ENCODE results near the gene OR10G8.
"Not testable (repeated sequence)": the region's sequence is repeated elsewhere in the genome, so short reads cannot be mapped to it uniquely, and the experiment has no call there.

Gene OR10G8

DNA sequence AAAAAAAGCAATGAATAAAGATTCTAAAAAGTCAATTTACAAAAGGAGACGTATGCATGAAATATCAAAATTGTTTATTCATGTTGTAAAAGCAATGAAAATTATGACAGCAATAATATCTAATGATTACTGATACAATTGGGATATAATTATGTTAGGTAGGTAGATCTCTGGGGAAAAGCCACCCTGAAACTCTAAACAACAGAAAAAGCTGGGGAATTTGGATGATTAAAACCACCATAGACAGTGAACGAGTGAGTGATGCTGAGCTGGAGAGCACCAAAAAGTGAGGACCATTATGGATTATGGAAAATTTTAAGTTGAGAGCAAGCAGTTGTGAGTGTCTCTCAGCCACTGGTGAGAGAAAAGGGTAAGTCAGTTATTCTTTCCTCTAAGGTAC lies at the start of gene OR10G8:
OR10G8 (plus strand) TSS at position 301 of the 400 bp plus-strand sequence. CDS start 2,825 bp downstream, outside the sequence.
- no peak for DNase-seq (ENCODE audit: low read depth in 2 of 2)

GRCh38 chr11:123977731-123978347 lies 48.8 kb upstream of the OR10G8 start, which contains the start of gene OR10S1:
Gene OR10S1 (minus strand): TSS chr11:123977781. CDS start chr11:123977664, 117 bp downstream.
- no peak for DNase-seq (ENCODE audit: low read depth in 2 of 2)

DNA sequence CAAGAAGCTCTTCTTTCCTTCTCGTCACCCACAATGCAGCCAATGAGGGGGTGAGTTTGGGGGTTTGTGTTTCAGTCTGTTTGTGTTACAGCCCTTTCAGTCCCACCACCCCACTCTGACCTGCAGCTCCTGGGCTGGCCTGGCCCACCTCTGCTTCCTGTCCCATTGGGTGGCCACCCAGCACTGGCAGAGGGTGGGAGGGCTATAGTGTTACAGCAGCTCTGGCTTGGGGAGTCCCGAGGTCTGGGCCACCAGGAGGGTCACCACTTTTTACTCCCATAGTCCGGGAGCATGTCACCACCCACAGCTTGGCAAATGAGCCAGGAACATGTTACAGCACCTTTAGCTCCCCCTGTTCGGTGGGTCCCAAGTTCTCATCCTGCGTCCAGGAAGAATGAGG lies 47.3 kb upstream of the OR10G8 start:
- no peak for DNase-seq (ENCODE audit: low read depth in 2 of 2)

DNA sequence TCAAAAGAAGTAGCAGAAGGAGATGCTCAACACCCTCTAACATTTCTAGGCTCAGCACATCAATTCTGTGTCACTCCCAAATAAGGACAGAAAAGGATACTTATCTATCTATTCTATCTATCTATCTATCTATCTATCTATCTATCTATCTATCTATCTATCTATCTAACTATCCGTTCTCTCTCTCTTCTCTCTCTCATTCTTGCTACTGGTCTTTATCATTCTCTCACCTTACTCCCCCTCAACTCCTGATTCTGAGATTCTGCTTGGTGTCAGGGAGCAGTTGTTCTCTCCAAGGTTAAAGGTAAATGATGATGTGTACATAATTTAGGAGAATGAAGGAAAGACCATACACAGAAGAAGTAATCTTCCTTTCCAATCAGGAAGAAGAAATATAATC lies 31.5 kb upstream of the OR10G8 start, which contains the start of gene OR10G6:
OR10G6 (minus strand) TSS at position 43 of the 400 bp plus-strand sequence; CDS start at position 43, 0 bp downstream.
- no peak for DNase-seq (ENCODE audit: low read depth in 2 of 2)

- DNase-seq (ENCODE audit: low read depth in 2 of 2) = no peak
Measured at GRCh38 chr11:124012697-124013096, 13.9 kb upstream of the OR10G8 start, which contains the start of gene OR10G4. Gene OR10G4 (plus strand): TSS chr11:124012997. CDS start chr11:124015575, 2,578 bp downstream.

DNA sequence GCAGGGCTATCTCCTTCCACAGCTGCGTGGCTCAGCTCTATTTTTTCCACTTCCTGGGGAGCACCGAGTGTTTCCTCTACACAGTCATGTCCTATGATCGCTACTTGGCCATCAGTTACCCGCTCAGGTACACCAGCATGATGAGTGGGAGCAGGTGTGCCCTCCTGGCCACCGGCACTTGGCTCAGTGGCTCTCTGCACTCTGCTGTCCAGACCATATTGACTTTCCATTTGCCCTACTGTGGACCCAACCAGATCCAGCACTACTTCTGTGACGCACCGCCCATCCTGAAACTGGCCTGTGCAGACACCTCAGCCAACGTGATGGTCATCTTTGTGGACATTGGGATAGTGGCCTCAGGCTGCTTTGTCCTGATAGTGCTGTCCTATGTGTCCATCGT lies 10.8 kb upstream of the OR10G8 start:
- not testable (repeated sequence) for DNase-seq (ENCODE audit: low read depth in 2 of 2)

DNA sequence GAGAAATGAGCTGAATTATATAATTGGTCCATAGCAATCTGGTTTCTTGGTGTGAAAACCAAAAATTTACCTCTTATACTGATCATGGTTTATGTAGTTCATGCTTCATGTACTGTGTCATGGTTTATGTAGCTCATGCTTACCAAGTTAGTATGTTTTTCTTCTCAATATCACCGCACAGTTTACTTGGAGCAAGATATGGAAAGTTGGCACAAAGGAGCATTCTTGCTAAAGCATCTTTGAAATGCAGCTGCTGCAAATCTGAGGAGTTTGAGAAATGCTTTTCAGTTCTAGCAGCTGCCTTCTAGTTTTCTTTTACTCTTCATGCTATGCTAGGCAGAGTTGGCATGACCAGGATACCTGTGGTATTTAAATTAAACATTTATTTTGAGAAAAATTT lies 10.1 kb downstream of the OR10G8 start:
- DNase-seq (ENCODE audit: low read depth in 2 of 2) = no peak

- DNase-seq (ENCODE audit: low read depth in 2 of 2) = no peak
Measured at GRCh38 chr11:124039557-124039956, 13.0 kb downstream of the OR10G8 start.

DNA sequence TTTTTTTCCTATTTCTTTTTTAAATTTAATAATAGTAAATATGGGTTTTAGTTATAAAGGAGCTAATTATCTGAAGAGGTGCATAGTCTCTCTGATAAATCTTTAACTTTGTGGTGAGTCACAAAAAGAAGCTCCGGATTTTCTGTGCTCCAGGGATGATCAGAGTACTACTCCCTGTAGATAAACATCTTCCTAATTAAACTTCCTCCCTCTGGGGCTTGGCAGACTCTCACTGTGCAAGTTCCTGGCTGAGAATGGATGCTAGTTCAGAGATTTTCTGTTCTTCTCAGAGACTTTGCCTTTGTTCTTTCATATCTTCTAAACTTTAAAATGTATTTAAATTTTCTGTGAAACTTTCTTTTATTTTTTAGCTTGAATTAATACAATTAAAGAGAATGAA lies 14.7 kb downstream of the OR10G8 start, which contains the start of gene OR10G7:
OR10G7 (minus strand) TSS at position 72 of the 400 bp plus-strand sequence. CDS start 2,324 bp downstream, outside the sequence.
- no peak for DNase-seq (ENCODE audit: low read depth in 2 of 2)

- DNase-seq (ENCODE audit: low read depth in 2 of 2) = no peak
Measured at GRCh38 chr11:124043420-124043819, 16.8 kb downstream of the OR10G8 start.

DNA sequence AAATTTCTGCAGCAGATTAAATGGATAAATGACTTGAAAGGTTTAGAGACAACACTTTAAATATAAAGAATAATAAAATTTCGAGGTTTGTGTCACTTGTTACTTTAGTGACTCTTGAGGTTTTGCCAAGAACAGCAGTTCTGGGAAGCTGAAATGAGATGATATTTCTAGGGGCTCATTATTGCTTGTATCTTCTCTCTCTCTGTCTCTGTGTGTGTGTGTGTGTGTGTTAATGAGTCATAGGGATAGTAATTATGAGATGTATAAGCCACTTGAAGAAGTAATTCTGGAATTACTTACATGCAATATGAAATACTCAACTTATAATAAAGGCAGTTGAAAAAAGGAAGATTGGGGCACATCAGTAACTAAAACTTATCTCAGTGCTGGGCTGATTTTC lies 24.1 kb downstream of the OR10G8 start:
- no peak for DNase-seq (ENCODE audit: low read depth in 2 of 2)

DNA sequence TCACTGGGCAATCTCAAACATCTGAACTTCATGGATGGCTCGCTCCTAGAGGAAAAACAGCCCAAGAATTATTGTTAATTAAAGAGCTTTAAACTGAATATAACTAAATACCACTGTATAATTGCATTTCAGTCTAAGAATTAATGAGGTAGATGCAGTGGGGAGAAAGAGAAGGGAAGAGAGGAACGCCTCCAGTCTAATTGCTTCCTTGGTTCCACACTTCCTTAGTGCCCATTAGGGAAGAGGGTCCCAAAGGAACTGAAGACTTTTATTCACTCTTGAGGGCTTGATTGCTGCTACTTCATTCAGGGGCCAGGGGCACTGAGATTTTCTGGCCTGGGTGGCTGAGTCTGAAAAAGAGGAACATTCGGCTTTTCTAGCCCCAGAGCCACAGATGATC lies 26.4 kb downstream of the OR10G8 start:
- no peak for DNase-seq (ENCODE audit: low read depth in 2 of 2)

- DNase-seq (ENCODE audit: low read depth in 2 of 2) = no peak
Measured at GRCh38 chr11:124068601-124069110, 42.1 kb downstream of the OR10G8 start.

GRCh38 chr11:124069429-124070401 lies 43.1 kb downstream of the OR10G8 start:
- peak in 1 of 2 donors; percentile 29 for DNase-seq (ENCODE audit: low read depth in 2 of 2)

- peak; percentile 34 to 49 for DNase-seq (ENCODE audit: low read depth in 2 of 2)
Measured at GRCh38 chr11:124070915-124071622, 44.5 kb downstream of the OR10G8 start.

DNA sequence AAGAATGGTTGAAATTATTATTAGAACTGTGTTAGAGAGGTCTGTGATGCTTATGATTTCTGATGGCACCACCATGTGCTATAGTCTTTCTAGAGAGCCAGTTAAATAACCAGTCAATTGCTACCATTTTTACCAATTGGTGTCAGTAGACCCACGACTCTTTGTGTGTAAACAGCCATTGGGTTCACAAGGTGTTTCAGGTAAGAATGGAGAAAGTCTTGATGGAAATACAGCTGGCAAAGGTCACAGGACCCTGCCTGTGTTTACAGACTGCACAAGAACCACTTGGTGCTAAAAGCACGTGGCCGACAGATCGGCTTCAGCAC lies 45.0 kb downstream of the OR10G8 start:
- DNase-seq (ENCODE audit: low read depth in 2 of 2) = no peak

DNA sequence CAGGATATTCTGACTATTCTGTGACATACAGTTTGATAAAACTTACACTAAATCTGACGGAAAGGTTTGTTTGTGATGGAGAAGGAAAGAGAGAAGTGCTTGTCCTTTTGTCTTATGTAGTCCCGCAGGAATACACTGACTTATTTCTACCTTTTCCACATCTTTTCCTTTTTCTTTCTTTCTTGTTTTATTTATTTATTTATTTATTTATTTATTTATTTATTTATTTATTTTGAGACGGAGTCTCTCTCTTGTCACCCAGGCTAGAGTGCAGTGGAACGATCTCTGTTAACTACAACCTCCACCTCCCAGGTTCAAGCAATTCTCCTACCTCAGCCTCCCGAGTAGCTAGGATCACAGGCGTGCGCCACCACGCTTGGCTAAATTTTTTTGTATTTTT lies 45.5 kb downstream of the OR10G8 start:
- DNase-seq (ENCODE audit: low read depth in 2 of 2) = no peak

DNA sequence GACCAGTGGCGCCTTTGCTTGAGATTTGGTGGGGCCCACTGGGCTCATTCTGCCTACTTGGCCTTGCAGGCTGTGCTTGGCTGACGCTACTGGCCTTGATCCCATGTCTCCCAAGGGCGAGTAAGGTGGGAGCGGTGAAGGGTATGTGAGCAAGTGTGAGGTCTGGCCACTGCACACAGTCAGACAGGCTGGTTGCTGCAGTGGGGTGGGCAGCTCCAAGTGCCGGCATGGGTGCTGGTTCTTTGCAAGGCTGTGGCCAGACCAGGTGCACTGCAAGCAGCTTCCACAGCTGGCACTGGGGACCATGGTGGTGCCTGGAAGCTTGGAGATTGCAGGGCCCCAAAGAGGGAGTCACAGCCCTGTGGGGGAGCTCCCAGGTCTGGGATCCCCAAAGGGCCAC lies 48.0 kb downstream of the OR10G8 start:
- DNase-seq (ENCODE audit: low read depth in 2 of 2) = no peak

- DNase-seq (ENCODE audit: low read depth in 2 of 2) = no peak
Measured at GRCh38 chr11:124075492-124075840, 48.9 kb downstream of the OR10G8 start.

DNA sequence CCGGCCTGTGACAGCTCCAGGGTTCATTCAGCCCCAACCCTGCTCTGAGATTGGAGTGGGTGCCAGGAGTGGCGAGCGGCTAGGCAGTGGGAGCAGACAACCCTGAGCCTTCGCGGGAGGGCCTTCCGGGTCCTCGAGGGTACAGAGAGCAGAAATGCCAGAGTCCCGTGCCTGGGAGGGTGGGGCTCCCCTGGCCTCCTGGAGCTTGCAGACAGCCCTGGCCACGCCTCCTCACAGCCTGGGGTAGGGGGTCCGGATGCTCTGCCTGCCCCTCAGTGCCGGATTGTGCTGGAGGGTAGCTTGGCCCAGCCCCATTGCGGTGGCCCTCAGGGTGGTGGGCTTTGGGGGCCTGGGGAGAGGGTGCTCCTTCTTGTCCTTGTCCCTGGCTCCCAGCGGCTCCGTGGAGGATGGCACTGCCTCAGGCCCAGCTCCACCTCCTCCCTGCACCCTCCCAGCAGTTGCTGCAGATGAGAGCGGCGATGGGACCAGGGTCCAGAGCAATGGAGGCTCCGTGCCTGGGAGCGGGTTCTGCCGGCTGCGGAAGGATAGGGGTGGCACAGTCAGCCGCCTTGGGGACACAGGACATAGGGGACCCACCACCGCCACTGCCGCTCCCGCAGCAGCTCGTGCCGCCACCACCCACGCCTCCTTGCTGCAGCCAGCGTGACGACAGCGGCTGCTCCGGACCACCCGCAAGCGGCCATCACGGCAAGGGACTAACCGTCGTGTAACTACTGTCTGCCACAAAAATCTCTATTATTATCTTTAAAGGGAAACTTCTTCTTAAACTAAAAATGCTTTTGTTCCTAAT lies 49.4 kb downstream of the OR10G8 start:
- DNase-seq (ENCODE audit: low read depth in 2 of 2) = peak in 1 of 2 donors; percentile 10

GRCh38 chr11:124077266-124077665 lies 50.7 kb downstream of the OR10G8 start:
- DNase-seq (ENCODE audit: low read depth in 2 of 2) = no peak

All from stimulated activated CD8-positive, alpha-beta memory T cell treated with anti-CD3 and anti-CD28 coated beads, Interleukin-2, amount 100 ng/mL, for 48 hours (primary cell).